GM20000 (cell line): ENCODE results near the gene RGMB.

Experiments
- DNase-seq: peaks from one replicate; pipeline ENCODE4 v3.0.0; 2012; ENCODE audit warnings: low spot score
- CTCF ChIP-seq: IDR thresholded peaks from 2 replicates; pipeline ENCODE4 v1.5.1; 2012; ENCODE audit warnings: mild to moderate bottlenecking, control low read depth; ENCODE audit errors: extremely low read depth, missing control alignments

The RGMB gene

DNA sequence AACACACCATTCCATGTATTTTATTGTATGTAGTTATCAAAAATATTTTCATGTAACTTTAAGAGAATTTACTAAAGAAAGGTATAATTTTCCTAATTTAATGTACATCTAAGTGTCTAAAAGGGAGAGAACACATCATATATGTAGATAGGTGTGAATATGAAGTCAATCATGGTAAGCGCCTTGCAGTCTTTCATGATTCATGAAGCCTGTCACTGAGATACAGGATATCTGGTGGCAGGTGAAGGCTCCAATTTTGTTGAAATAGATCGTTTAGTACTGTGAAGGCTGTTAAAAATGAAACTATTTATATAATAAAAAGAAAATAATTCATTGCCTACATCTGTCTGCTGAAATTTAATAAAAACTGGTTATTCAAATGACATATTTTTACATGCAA, 15.5 kb upstream of the RGMB start:
- no peak for DNase-seq
- no peak for TF ChIP-seq CTCF

DNA sequence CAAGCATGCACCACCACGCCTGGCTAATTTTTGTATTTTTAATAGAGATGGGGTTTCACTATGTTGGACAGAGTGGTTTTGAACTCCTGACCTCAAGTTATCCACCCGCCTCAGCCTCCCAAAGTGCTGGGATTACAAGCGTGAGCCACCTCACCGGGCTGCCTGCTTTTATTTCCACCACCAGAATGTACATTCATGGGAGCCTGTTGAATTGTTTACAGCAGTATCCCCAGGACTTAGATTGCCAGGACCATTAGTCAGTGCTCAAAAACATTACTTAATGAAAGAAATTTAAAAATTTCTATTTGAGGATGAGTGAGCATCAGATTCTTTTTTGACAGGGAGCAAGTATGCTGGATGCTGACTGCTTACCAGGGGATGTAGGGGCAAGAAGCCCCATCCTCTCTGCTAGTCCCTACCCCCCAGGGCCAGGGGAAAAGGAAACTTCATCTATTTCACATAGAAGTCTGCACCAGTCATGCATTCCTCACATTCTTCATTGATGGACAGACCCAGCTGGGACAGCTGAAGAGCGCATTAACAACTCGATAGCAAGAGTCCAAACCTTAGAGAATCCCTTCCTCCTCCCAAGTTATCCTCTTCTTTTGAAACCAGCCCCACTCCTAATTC, 10.3 kb upstream of the RGMB start:
- no peak for TF ChIP-seq CTCF
- DNase-seq, result no peak

- DNase-seq, result no peak
- no peak for TF ChIP-seq CTCF
Measured at GRCh38 chr5:98765815-98766214, 7.6 kb upstream of the RGMB start.

- TF ChIP-seq CTCF, result no peak
- DNase-seq, result no peak
Measured at GRCh38 chr5:98767581-98767980, 5.9 kb upstream of the RGMB start.

DNA sequence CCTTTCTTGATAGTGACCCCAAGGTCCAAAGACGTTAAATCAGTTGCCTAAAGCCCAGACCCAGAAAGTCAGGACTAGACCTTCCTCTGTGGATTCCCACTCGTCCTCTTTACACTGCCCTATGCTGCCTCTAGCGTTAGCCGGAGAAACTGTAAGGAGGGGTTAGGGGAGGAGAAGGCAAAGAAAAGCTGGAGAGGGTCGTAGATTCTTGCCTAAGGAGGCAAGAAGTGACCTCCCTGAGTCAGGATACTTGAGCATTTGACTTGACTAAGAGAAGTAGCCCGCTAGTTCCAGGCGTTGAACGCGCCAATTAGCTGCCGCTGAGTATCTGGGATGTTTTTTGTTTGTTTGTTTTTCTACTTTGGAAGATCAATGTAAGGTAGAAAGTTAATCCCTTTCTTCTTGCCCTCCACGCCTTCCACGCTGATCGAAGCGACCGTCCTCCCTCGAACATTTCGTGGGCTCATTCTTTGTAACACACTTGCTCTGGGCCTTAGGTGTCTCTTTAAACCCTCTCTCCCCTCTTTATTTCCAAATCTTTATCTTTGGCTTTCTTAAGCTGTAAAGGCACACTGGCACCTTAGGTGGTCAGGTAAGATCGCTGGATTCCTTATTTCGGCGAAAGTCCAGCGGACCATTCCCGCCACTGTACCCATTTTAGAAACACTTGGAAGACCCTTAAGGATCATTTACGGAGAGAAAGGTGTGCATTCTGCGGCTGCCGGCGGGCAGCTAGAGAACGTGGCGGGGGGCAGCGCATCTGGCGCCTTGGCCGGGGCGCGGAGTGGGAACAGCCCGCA, 5.1 kb upstream of the RGMB start:
- TF ChIP-seq CTCF, result peak; percentile 92
- peak; percentile 71 for DNase-seq

GRCh38 chr5:98768960-98769209, 4.6 kb upstream of the RGMB start:
- no peak for TF ChIP-seq CTCF
- DNase-seq, result no peak

GRCh38 chr5:98769210-98769958, 4.1 kb upstream of the RGMB start:
- peak; percentile 59 for TF ChIP-seq CTCF
- peak; percentile 75 for DNase-seq
